Gastroesophageal sphincter (tissue), 4 donors: ENCODE measurements around the gene ELAVL1. TPM values are rescaled to one million over a fixed set of nuclear protein-coding genes. Genes with fewer than 3 reads are reported as not detected.
"Not testable (repeated sequence)": the region's sequence is repeated elsewhere in the genome, so short reads cannot be mapped to it uniquely, and the experiment has no call there.

Experiments used
- ATAC-seq: fragments of 150-250 bp; one replicate; pipeline ENCODE4 v1.9.1; 2016; ENCODE audit warnings: mild to moderate bottlenecking, moderate library complexity
- H3K27ac ChIP-seq, 4 donors: fragments of 200-600 bp; sonication (generic) in 3 of 4; 1 replicate in 3 of 4; 2 replicates in 1 of 4; pipeline ENCODE4 v1.5.1; 2016 to 2019
- H3K27me3 ChIP-seq: fragments of 200-600 bp; sonication (generic); one replicate; pipeline ENCODE4 v1.5.1; 2019
- H3K36me3 ChIP-seq, 2 donors: fragments of 200-600 bp; sonication (generic); one replicate each; pipeline ENCODE4 v1.5.1; 2019; ENCODE audit warnings: control low read depth in 1 of 2
- H3K4me1 ChIP-seq, 3 donors: fragments of 200-600 bp; sonication (generic); 1 replicate in 2 of 3; 2 replicates in 1 of 3; pipeline ENCODE4 v1.5.1; 2016 to 2019; ENCODE audit warnings: control low read depth in 2 of 3
- H3K4me3 ChIP-seq, 2 donors: fragments of 200-600 bp; sonication (generic); one replicate each; pipeline ENCODE4 v1.5.1; 2019; ENCODE audit warnings: mild to moderate bottlenecking in 1 of 2, moderate library complexity in 1 of 2
- H3K9me3 ChIP-seq, 3 donors: fragments of 200-600 bp; sonication (generic); one replicate each; pipeline ENCODE4 v1.5.1; 2017 to 2019; ENCODE audit warnings: control low read depth in 2 of 3
- EP300 ChIP-seq: sonication (generic); formaldehyde crosslinking; IDR thresholded peaks from one replicate; pipeline ENCODE4 v1.6.1; 2017; ENCODE audit warnings: antibody characterized with exemption, mild to moderate bottlenecking
- POLR2A ChIP-seq, 2 donors: fragments of 450-650 bp; IDR thresholded peaks; one replicate each; pipeline ENCODE4 v1.6.1; 2017; ENCODE audit warnings: antibody characterized with exemption in 2 of 2, mild to moderate bottlenecking in 2 of 2, moderate library complexity in 1 of 2
- POLR2AphosphoS5 ChIP-seq: sonication (generic); formaldehyde crosslinking; IDR thresholded peaks from one replicate; pipeline ENCODE4 v1.6.1; 2017; ENCODE audit warnings: antibody characterized with exemption
- WGBS, 2 donors: methylation state at CpG; one replicate each; pipeline ENCODE4 v1.1.5; 2018; ENCODE audit warnings: low coverage in 1 of 2; 5-methylcytosine and 5-hydroxymethylcytosine counted together
- total RNA-seq, 4 donors: library from RNA; depleted of rRNA; stranded (reverse); fragments of >200 nt; gene quantifications; one replicate each; pipeline ENCODE4 v1.1.0, GENCODE V29; 2016
- TF ChIP-seq, protein P1 (sequence below), 4 experiments: fragments of 200-600 bp in 2 of 4; fragments of 450-650 bp in 2 of 4; sonication (generic) in 1 of 4; IDR thresholded peaks; one replicate each; pipeline ENCODE4 v1.5.1; 2017 to 2019; ENCODE audit warnings: antibody characterized with exemption in 4 of 4, mild to moderate bottlenecking in 2 of 4, moderate library complexity in 2 of 4

ELAVL1 gene
- total RNA-seq, 4 donors from 2014 or later = 30.8 to 62.5 (median 34.6) TPM

DNA sequence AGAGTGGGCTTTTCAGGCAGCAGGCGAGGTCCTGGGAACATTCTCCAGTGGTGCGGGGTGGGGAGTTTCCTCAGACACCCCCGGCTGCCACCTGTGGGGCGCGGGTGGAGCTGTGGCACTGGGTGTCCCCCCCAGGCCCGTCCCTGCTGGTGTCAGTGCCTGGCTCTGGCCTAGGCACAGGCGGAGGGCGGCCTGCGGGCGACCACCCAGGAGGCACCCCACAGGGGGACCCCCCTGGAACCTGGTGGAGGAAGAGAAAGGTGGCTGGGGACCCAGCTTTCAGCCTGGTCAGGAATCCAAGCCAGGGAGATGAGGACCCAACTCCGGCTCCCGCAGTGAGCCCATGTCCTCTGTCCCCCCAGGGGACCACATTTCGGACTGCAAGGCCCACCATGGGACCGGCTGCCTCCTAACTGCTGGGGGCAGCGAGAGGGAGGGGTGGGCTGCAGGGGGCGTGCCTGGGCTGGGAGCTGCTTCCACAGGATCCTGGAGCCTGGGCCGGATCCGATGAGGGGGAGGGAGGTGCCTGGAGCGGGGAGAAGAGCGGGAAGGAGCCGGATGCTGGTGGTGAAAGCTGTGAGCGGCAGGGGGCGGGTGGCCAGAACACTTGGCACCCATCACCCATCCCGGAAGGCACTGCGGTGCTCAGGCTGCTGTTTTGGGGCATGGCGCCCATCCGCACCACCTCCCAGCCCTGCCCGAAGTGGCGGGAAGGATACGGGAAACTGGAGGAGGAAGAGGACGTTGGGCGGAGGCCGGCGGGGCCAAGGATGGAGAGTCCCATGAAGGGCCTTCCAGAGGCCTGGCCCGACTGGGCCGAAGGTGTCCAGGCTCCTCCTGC is 74.0 kb downstream of the ELAVL1 start:
- Histone ChIP-seq H3K27me3 (no peaks in the 10 kb centered on the region), H3K27ac (peak overlapping the region; percentile 94 to 97 (median 94)), H3K9me3 (no peaks in the 10 kb centered on the region), H3K4me1 (peaks cover 17 to 63% (median 47%) of the 10 kb centered on the region in 3 donors), H3K36me3 (peaks cover 0 to 66% of the 10 kb centered on the region in 2 donors), H3K4me3 (no peak overlapping the region)
- whole genome bisulfite sequencing, 2 donors = 60 to 75% methylated on average over 1 to 10 of the region's 36 CpGs
- TF ChIP-seq POLR2AphosphoS5 = peak; percentile 72
- no peak for TF ChIP-seq EP300
- ATAC-seq = no peak

DNA sequence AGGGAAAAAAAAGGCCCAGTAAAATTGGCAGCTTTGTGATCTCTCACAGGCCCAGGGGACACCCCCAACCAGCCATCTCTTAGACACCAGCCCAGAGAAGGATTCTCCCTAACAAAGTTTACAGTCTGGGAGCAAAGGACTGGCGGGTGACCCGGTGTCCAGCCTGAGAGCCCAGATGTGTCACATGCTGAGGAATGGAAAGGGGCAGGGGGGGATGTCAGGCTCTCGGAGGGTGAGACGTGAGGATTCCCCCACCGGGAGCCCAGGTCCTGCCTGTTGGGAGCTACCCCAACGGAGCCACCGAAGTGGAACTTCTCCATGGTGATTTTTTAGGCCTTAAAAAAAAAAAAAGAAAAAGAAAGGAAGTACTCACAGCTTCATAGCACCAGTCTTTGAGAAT is 74.7 kb downstream of the ELAVL1 start:
- TF ChIP-seq POLR2A (IDR thresholded peaks at IDR 0.05) (no peak), EP300 (no peak), POLR2AphosphoS5 (no peak)
- TF ChIP-seq, protein P1, sequence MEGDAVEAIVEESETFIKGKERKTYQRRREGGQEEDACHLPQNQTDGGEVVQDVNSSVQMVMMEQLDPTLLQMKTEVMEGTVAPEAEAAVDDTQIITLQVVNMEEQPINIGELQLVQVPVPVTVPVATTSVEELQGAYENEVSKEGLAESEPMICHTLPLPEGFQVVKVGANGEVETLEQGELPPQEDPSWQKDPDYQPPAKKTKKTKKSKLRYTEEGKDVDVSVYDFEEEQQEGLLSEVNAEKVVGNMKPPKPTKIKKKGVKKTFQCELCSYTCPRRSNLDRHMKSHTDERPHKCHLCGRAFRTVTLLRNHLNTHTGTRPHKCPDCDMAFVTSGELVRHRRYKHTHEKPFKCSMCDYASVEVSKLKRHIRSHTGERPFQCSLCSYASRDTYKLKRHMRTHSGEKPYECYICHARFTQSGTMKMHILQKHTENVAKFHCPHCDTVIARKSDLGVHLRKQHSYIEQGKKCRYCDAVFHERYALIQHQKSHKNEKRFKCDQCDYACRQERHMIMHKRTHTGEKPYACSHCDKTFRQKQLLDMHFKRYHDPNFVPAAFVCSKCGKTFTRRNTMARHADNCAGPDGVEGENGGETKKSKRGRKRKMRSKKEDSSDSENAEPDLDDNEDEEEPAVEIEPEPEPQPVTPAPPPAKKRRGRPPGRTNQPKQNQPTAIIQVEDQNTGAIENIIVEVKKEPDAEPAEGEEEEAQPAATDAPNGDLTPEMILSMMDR (IDR thresholded peaks at IDR 0.05) = no peak

DNA sequence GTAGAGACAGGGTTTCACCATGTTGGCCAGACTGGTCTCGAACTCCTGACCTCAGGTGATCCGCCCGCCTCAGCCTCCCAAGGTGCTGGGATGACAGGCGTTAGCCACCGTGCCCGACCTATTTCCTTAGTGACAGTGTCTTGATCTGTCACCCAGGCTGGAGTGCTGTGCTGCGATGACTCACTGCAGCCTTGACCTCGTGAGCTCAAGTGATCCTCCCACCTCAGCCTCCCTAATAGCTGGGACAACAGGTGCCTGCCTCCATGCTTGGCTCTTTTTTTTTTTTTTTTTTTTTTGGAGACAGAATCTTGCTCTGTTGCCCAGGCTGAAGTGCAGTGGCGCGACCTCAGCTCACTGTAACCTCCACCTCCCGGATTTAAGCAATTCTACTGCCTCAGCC is 75.4 kb downstream of the ELAVL1 start:
- WGBS, 2 donors = 73% methylated on average over 2 of the region's 11 CpGs; no CpG with 5 or more reads in 1 of the 2 donors
- H3K4me1 ChIP-seq = peaks cover 17 to 72% (median 55%) of the 10 kb centered on the region in 3 donors

More for the DNA sequence above, 74.7 kb downstream of the ELAVL1 start:
- Histone ChIP-seq H3K4me1 (peaks cover 17 to 64% (median 50%) of the 10 kb centered on the region in 3 donors), H3K9me3 (no peaks in the 10 kb centered on the region), H3K4me3 (no peak overlapping the region), H3K27ac (peak overlapping the region; percentile 94 to 97 (median 94)), H3K36me3 (peaks cover 0 to 59% of the 10 kb centered on the region in 2 donors), H3K27me3 (no peaks in the 10 kb centered on the region)
- WGBS, 2 donors = 48% methylated on average over 3 of the region's 7 CpGs; no CpG with 5 or more reads in 1 of the 2 donors
- no peak for ATAC-seq

DNA sequence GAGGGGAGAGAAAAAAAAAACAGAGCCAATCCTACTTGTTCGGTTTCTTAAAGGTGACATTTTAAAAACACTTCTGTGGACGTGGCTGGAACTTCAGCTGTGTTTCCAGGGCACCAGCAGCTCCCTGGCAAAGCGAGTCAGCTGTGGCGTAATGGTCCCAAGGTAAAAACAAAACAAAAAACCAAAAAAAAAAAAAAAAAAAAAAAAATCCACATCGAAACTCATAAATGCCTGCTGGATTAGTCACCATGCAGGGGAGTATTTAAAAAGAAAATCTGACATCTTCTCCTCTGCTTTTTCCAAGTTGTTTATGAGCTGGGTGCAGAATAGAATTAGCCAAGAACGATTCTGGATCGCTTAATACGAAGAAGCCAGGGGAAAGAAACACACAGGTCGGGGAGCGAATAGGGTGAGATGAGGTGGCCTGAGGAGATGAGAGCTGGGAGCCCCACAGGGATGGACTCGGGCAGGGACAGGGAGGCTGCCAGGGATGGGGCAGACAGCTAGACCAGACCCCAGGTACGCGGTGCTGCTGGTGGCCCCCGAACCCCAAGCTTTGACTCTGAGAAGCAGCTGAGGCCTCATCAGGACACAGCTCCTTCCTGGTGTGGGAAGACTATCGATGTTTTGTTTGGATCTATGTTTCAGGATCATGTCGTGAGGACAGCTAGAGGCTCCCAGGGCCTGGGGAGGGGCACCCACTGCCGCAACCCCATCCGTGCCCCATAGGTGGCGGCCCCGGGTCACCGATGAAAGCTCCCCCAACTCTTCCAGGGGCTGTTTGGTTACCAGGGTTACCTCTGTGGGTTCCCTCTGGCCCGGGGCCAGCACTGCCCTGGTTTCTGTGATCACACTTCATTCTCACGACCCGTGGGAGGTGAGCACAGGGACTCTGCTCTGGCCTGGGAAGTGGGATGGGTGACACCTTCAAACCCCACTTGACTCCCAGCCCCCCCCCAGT is 76.4 kb downstream of the ELAVL1 start:
- WGBS, 2 donors = 32 to 34% methylated on average over 8 to 12 of the region's 24 CpGs
- ATAC-seq = peak; percentile 57
- Histone ChIP-seq H3K36me3 (peaks cover 0 to 41% of the 10 kb centered on the region in 2 donors), H3K9me3 (no peaks in the 10 kb centered on the region), H3K27ac (peak overlapping the region; percentile 94 to 97 (median 94)), H3K4me3 (peak overlapping the region in 1 of 2 donors; percentile 38), H3K4me1 (peaks cover 17 to 82% (median 64%) of the 10 kb centered on the region in 3 donors), H3K27me3 (no peaks in the 10 kb centered on the region)
- TF ChIP-seq POLR2A (IDR thresholded peaks at IDR 0.05) (no peak), EP300 (no peak), POLR2AphosphoS5 (peak; percentile 74)
- TF ChIP-seq, protein P1 (IDR thresholded peaks at IDR 0.05) = peak in 3 of 4 experiments; percentile 15 to 50 (median 49)

More for the DNA sequence above, 75.4 kb downstream of the ELAVL1 start:
- H3K27me3 ChIP-seq, ATAC-seq, H3K9me3 ChIP-seq, H3K4me3 ChIP-seq: not testable (repeated sequence)
- Histone ChIP-seq H3K27ac (peak overlapping the region; percentile 94 to 97 (median 94)), H3K36me3 (peaks cover 0 to 51% of the 10 kb centered on the region in 2 donors)

DNA sequence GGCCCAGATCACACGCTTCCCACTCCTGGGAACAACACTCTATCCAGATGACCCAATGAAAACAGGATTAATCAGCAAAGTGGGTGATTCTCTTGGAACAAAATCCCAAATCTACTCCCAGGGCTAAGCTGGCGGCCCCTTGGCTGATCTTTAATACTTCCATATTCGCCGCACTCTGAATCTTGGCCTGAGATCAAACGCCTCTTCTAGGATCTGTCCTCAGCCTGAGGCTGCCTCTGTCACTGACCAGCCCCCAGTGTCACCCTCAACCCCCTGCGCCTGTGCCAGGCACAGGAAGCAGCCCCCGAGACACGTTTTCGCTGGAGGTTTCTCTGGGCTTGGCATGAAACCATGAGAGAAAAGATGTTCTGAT is 77.1 kb downstream of the ELAVL1 start:
- Histone ChIP-seq H3K9me3 (no peaks in the 10 kb centered on the region), H3K4me3 (peak overlapping the region in 1 of 2 donors; percentile 32), H3K27ac (peak overlapping the region; percentile 94 to 97 (median 94)), H3K27me3 (no peaks in the 10 kb centered on the region), H3K4me1 (peaks cover 17 to 89% (median 64%) of the 10 kb centered on the region in 3 donors), H3K36me3 (peaks cover 0 to 34% of the 10 kb centered on the region in 2 donors)
- 15 to 31% methylated on average over 4 to 5 of the region's 9 CpGs for WGBS, 2 donors
- TF ChIP-seq EP300 (no peak), POLR2A (IDR thresholded peaks at IDR 0.05) (no peak), POLR2AphosphoS5 (peak; percentile 67)
- TF ChIP-seq, protein P1 (IDR thresholded peaks at IDR 0.05) = peak in 1 of 4 experiments; percentile 41
- no peak for ATAC-seq
